Middle frontal gyrus (tissue), 1 donor: ENCODE measurements around the gene ZNF83.
A peak's percentile ranks its signal among the peaks of the same experiment; 100 is the strongest.
"Not testable (repeated sequence)": the region's sequence is repeated elsewhere in the genome, so short reads cannot be mapped to it uniquely, and the experiment has no call there.

Experiments used
- DNase-seq: peaks from one replicate; pipeline ENCODE4 v3.0.0-alpha.2; 2015; ENCODE audit warnings: low spot score; ENCODE audit errors: extremely low spot score

ZNF83 gene

GRCh38 chr19:52570000-52570861 lies 67.9 kb downstream of the ZNF83 start, which contains the start of gene ZNF701:
TSS of gene ZNF701 (plus strand) at chr19:52570287. CDS start at chr19:52574148, 3,861 bp downstream.
- peak; percentile 88 for DNase-seq

GRCh38 chr19:52569638-52569999 lies 68.5 kb downstream of the ZNF83 start:
- DNase-seq = not testable (repeated sequence)

GRCh38 chr19:52567921-52568320 lies 70.2 kb downstream of the ZNF83 start:
- no peak for DNase-seq

GRCh38 chr19:52566588-52566987 lies 71.6 kb downstream of the ZNF83 start:
- DNase-seq = no peak

GRCh38 chr19:52566121-52566520 lies 72.0 kb downstream of the ZNF83 start:
- DNase-seq = no peak
